Retinal pigment epithelial cell (primary cell): ENCODE measurements around the gene PLA2G2A.

Experiments used
- DNase-seq: peaks from one replicate; pipeline ENCODE4 v3.0.0-alpha.2; 2010; ENCODE audit warnings: low read depth
- H3K4me3 ChIP-seq: 2 replicates; pipeline ENCODE4 v1.5.1; 2011; ENCODE audit warnings: mild to moderate bottlenecking, low read length, control low read depth, moderate library complexity
- TF ChIP-seq, protein P1 (sequence below): conservative IDR thresholded peaks from 2 replicates; pipeline ENCODE4 v1.5.1; 2011; ENCODE audit warnings: low read depth, low read length, control low read depth, inconsistent platforms

Gene PLA2G2A, protein sequence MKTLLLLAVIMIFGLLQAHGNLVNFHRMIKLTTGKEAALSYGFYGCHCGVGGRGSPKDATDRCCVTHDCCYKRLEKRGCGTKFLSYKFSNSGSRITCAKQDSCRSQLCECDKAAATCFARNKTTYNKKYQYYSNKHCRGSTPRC

DNA sequence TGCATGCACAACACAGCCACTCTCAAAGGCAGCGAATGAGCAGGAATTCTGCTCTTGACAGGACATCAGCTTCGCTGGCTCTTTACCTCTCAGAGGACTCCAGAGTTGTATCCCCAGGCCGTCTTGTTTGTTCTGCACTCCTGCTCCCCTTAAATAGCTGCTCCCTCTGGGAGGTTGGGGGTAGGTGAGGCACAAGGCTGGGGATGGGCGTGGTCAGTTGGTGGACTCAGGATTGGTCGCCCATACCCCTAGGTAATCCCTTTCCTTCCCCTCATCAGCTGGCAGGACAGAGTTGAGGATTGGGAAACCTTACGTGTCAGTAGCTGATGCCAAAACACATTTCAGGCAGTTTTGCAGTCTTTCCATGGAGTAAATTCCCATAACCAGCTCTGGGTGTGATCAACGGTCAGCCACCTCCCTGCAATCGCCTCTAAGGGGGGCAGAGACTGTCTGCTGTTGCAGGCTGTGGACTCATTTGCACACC, at the start of gene PLA2G2A:
Gene PLA2G2A (minus strand): TSS at position 125 of the 484 bp plus-strand sequence. CDS start 845 bp downstream, outside the sequence.
- TF ChIP-seq, protein P1, sequence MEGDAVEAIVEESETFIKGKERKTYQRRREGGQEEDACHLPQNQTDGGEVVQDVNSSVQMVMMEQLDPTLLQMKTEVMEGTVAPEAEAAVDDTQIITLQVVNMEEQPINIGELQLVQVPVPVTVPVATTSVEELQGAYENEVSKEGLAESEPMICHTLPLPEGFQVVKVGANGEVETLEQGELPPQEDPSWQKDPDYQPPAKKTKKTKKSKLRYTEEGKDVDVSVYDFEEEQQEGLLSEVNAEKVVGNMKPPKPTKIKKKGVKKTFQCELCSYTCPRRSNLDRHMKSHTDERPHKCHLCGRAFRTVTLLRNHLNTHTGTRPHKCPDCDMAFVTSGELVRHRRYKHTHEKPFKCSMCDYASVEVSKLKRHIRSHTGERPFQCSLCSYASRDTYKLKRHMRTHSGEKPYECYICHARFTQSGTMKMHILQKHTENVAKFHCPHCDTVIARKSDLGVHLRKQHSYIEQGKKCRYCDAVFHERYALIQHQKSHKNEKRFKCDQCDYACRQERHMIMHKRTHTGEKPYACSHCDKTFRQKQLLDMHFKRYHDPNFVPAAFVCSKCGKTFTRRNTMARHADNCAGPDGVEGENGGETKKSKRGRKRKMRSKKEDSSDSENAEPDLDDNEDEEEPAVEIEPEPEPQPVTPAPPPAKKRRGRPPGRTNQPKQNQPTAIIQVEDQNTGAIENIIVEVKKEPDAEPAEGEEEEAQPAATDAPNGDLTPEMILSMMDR, result no peak
- DNase-seq, result no peak
- no peak within 1 kb of the TSS for H3K4me3 ChIP-seq

GRCh38 chr1:20028726-20029125, 49.3 kb upstream of the PLA2G2A start:
- DNase-seq, result no peak
- TF ChIP-seq, protein P1, result no peak
- H3K4me3 ChIP-seq, result no peak overlapping the region

GRCh38 chr1:20028125-20028524, 48.7 kb upstream of the PLA2G2A start:
- DNase-seq, result no peak
- TF ChIP-seq, protein P1, result no peak
- H3K4me3 ChIP-seq, result no peak overlapping the region

- H3K4me3 ChIP-seq, result no peak overlapping the region
- DNase-seq, result no peak
- TF ChIP-seq, protein P1, result no peak
These were observed 38.3 kb upstream of the PLA2G2A start for GRCh38 chr1:20017741-20018140.

- no peak overlapping the region for H3K4me3 ChIP-seq
- no peak for DNase-seq
- TF ChIP-seq, protein P1, result no peak
These were observed 34.7 kb upstream of the PLA2G2A start for GRCh38 chr1:20014153-20014552.

DNA sequence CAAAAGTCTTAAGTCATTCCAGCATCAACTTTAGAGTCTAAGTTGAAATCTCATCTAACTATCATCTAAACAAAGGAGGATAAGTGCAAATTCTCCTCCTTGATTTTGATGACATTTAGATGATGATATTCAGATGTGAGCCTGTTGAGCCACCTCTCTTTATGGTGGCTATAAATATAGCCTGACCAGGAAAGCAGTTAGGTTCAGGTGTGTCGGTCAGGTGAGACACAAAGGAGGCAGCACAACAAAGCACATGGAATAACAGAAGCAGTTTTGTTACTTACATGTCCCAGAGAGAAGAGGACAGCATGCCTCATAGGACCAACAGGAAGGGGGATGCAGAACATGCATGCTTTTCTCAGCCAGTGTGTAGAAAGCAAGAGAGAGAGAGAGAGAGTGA, 30.6 kb upstream of the PLA2G2A start:
- DNase-seq, result no peak
- TF ChIP-seq, protein P1, result no peak

DNA sequence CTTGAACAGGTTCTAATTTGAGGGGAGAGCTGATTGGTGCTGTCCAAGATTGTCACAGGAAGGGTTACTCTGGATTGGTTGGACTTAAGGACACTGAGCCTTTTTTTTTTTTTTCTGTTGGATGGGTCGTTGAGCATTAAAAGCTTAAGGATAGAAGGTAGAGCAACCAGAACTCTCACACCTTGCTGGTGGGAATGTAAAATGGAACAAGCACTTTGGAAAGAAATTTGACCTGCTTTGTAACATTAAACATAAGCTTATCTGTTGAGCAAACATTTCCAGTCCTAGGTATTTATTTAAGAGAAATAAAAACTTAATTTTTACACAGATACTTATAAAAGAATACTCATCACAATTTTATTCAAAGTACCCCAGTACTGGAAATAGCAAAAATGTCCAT, 29.8 kb upstream of the PLA2G2A start:
- no peak overlapping the region for H3K4me3 ChIP-seq
- TF ChIP-seq, protein P1, result no peak
- DNase-seq, result no peak

More for the DNA sequence above, 30.6 kb upstream of the PLA2G2A start:
- H3K4me3 ChIP-seq, result no peak overlapping the region
